Central memory CD8-positive, alpha-beta T cell (primary cell): ENCODE results near the gene SIRT6.
"Not testable (repeated sequence)": the region's sequence is repeated elsewhere in the genome, so short reads cannot be mapped to it uniquely, and the experiment has no call there.

Experiments used
- ATAC-seq: fragments of 150-1000 bp; cut with Tn5 transposase; replicated peaks from 2 replicates; pipeline ENCODE4 v1.10.0; 2022; ENCODE audit warnings: mild to moderate bottlenecking, moderate FRiP score, moderate number of reproducible peaks; ENCODE audit not compliant: poor library complexity, severe bottlenecking; ENCODE audit errors: extremely low read depth
- DNase-seq, 2 donors: peaks; one replicate each; pipeline ENCODE4 v3.0.0; 2021; ENCODE audit warnings: low spot score in 2 of 2
- H3K27ac Mint-ChIP-seq: one replicate; pipeline ENCODE4 v1.8.0; 2022; ENCODE audit warnings: low read depth, mild to moderate bottlenecking, moderate library complexity, mixed read lengths
- H3K27me3 Mint-ChIP-seq: one replicate; pipeline ENCODE4 v1.8.0; 2022; ENCODE audit warnings: mixed read lengths
- H3K36me3 Mint-ChIP-seq: one replicate; pipeline ENCODE4 v1.8.0; 2022; ENCODE audit warnings: mild to moderate bottlenecking, moderate library complexity, mixed read lengths; ENCODE audit not compliant: insufficient read depth
- H3K4me1 Mint-ChIP-seq: one replicate; pipeline ENCODE4 v1.8.0; 2022; ENCODE audit warnings: mixed read lengths
- H3K4me3 Mint-ChIP-seq: one replicate; pipeline ENCODE4 v1.8.0; 2022; ENCODE audit warnings: mild to moderate bottlenecking, moderate library complexity, mixed read lengths
- H3K9me3 Mint-ChIP-seq: one replicate; pipeline ENCODE4 v1.8.0; 2022; ENCODE audit warnings: mixed read lengths

The SIRT6 gene

GRCh38 chr19:4197228-4197624 lies 14.9 kb upstream of the SIRT6 start:
- H3K27me3 Mint-ChIP-seq, result peaks cover 61% of the 10 kb centered on the region
- no peak for DNase-seq
- H3K4me3 Mint-ChIP-seq, result no peak overlapping the region
- ATAC-seq, result no peak
- H3K36me3 Mint-ChIP-seq, result peaks cover 3% of the 10 kb centered on the region
- H3K9me3 Mint-ChIP-seq, result no peaks in the 10 kb centered on the region
- peaks cover 11% of the 10 kb centered on the region for H3K4me1 Mint-ChIP-seq
- no peak overlapping the region for H3K27ac Mint-ChIP-seq

- peaks cover 11% of the 10 kb centered on the region for H3K4me1 Mint-ChIP-seq
- no peak overlapping the region for H3K4me3 Mint-ChIP-seq
- DNase-seq, result no peak
- peaks cover 3% of the 10 kb centered on the region for H3K36me3 Mint-ChIP-seq
- no peak for ATAC-seq
- H3K9me3 Mint-ChIP-seq, result no peaks in the 10 kb centered on the region
- H3K27me3 Mint-ChIP-seq, result peaks cover 61% of the 10 kb centered on the region
- H3K27ac Mint-ChIP-seq, result no peak overlapping the region
Measured at GRCh38 chr19:4196587-4197148, 14.3 kb upstream of the SIRT6 start.

GRCh38 chr19:4196009-4196408 lies 13.6 kb upstream of the SIRT6 start:
- ATAC-seq (no peak), DNase-seq (no peak)
- Mint-ChIP-seq H3K27me3 (peaks cover 61% of the 10 kb centered on the region), H3K27ac (no peak overlapping the region), H3K9me3 (no peaks in the 10 kb centered on the region), H3K4me1 (peaks cover 11% of the 10 kb centered on the region), H3K36me3 (peaks cover 3% of the 10 kb centered on the region), H3K4me3 (no peak overlapping the region)

- peaks cover 11% of the 10 kb centered on the region for H3K4me1 Mint-ChIP-seq
- H3K27me3 Mint-ChIP-seq, result peaks cover 61% of the 10 kb centered on the region
- H3K27ac Mint-ChIP-seq, result no peak overlapping the region
- H3K36me3 Mint-ChIP-seq, result peaks cover 1% of the 10 kb centered on the region
- H3K4me3 Mint-ChIP-seq, result no peak overlapping the region
- ATAC-seq (no peak), DNase-seq (no peak)
- H3K9me3 Mint-ChIP-seq, result no peaks in the 10 kb centered on the region
Measured at GRCh38 chr19:4194353-4194752, 12.0 kb upstream of the SIRT6 start.

- not testable (repeated sequence) for ATAC-seq, H3K27ac Mint-ChIP-seq, H3K4me1 Mint-ChIP-seq
Measured at GRCh38 chr19:4192537-4192936, 10.2 kb upstream of the SIRT6 start.

GRCh38 chr19:4189641-4190040 lies 7.3 kb upstream of the SIRT6 start:
- H3K9me3 Mint-ChIP-seq, result no peaks in the 10 kb centered on the region
- peaks cover 18% of the 10 kb centered on the region for H3K27me3 Mint-ChIP-seq
- H3K4me1 Mint-ChIP-seq, result peaks cover 12% of the 10 kb centered on the region
- ATAC-seq (no peak), DNase-seq (no peak)
- H3K4me3 Mint-ChIP-seq, result no peak overlapping the region
- H3K27ac Mint-ChIP-seq, result no peak overlapping the region
- H3K36me3 Mint-ChIP-seq, result peaks cover 3% of the 10 kb centered on the region

More at GRCh38 chr19:4192537-4192936, 10.2 kb upstream of the SIRT6 start:
- H3K4me3 Mint-ChIP-seq, DNase-seq, H3K9me3 Mint-ChIP-seq, H3K36me3 Mint-ChIP-seq: not testable (repeated sequence)
- H3K27me3 Mint-ChIP-seq, result peaks cover 44% of the 10 kb centered on the region

- DNase-seq (no peak), ATAC-seq (no peak)
- H3K9me3 Mint-ChIP-seq, result no peaks in the 10 kb centered on the region
- H3K36me3 Mint-ChIP-seq, result peaks cover 7% of the 10 kb centered on the region
- H3K4me3 Mint-ChIP-seq, result no peak overlapping the region
- no peak overlapping the region for H3K27ac Mint-ChIP-seq
- no peaks in the 10 kb centered on the region for H3K27me3 Mint-ChIP-seq
- peaks cover 15% of the 10 kb centered on the region for H3K4me1 Mint-ChIP-seq
Measured at GRCh38 chr19:4187313-4188122, 5.2 kb upstream of the SIRT6 start.

- Mint-ChIP-seq H3K9me3 (no peaks in the 10 kb centered on the region), H3K4me1 (peaks cover 24% of the 10 kb centered on the region), H3K36me3 (peaks cover 13% of the 10 kb centered on the region), H3K4me3 (no peak overlapping the region), H3K27me3 (no peaks in the 10 kb centered on the region), H3K27ac (peak overlapping the region; percentile 33)
- DNase-seq (peak; percentile 55 to 72), ATAC-seq (no peak)
Measured at GRCh38 chr19:4186087-4186993, 4.0 kb upstream of the SIRT6 start.

- peak overlapping the region; percentile 32 for H3K4me3 Mint-ChIP-seq
- H3K36me3 Mint-ChIP-seq, result peaks cover 15% of the 10 kb centered on the region
- no peaks in the 10 kb centered on the region for H3K27me3 Mint-ChIP-seq
- DNase-seq (no peak), ATAC-seq (no peak)
- H3K4me1 Mint-ChIP-seq, result peaks cover 29% of the 10 kb centered on the region
- no peaks in the 10 kb centered on the region for H3K9me3 Mint-ChIP-seq
- no peak overlapping the region for H3K27ac Mint-ChIP-seq
Measured at GRCh38 chr19:4185413-4186086, 3.2 kb upstream of the SIRT6 start.

- Mint-ChIP-seq H3K27ac (no peak overlapping the region), H3K4me1 (peaks cover 34% of the 10 kb centered on the region), H3K36me3 (peaks cover 16% of the 10 kb centered on the region), H3K27me3 (no peaks in the 10 kb centered on the region), H3K9me3 (no peaks in the 10 kb centered on the region), H3K4me3 (peak overlapping the region; percentile 32)
- no peak for DNase-seq
- no peak for ATAC-seq
Measured at GRCh38 chr19:4184718-4185352, 2.5 kb upstream of the SIRT6 start.

GRCh38 chr19:4183967-4184717 lies 1.8 kb upstream of the SIRT6 start:
- Mint-ChIP-seq H3K36me3 (peaks cover 20% of the 10 kb centered on the region), H3K27ac (no peak overlapping the region), H3K4me1 (peaks cover 41% of the 10 kb centered on the region), H3K9me3 (no peaks in the 10 kb centered on the region), H3K4me3 (peak overlapping the region; percentile 32), H3K27me3 (no peaks in the 10 kb centered on the region)
- ATAC-seq (no peak), DNase-seq (no peak)
